ENCODE results near the gene TMEM117.
"Not testable (repeated sequence)": the region's sequence is repeated elsewhere in the genome, so short reads cannot be mapped to it uniquely, and the experiment has no call there.

The TMEM117 gene

GRCh38 chr12:43968736-43969135 is 132.9 kb downstream of the TMEM117 start:
- no peak for DNase-seq

GRCh38 chr12:43969882-43970281 is 134.0 kb downstream of the TMEM117 start:
- no peak for DNase-seq

- DNase-seq = no peak
These were observed 137.5 kb downstream of the TMEM117 start for GRCh38 chr12:43973385-43973784.

- no peak for DNase-seq
These were observed 138.1 kb downstream of the TMEM117 start for GRCh38 chr12:43973993-43974392.

- DNase-seq = no peak
These were observed 140.1 kb downstream of the TMEM117 start for GRCh38 chr12:43976027-43976426.

GRCh38 chr12:43978556-43978955 is 142.7 kb downstream of the TMEM117 start:
- no peak for DNase-seq

GRCh38 chr12:43979450-43979849 is 143.6 kb downstream of the TMEM117 start:
- no peak for DNase-seq

- DNase-seq = no peak
These were observed 144.8 kb downstream of the TMEM117 start for GRCh38 chr12:43980627-43981191.

- DNase-seq = no peak
These were observed 145.8 kb downstream of the TMEM117 start for GRCh38 chr12:43981726-43982125.

- no peak for DNase-seq
These were observed 146.7 kb downstream of the TMEM117 start for GRCh38 chr12:43982544-43982943.

- no peak for DNase-seq
These were observed 153.1 kb downstream of the TMEM117 start for GRCh38 chr12:43988838-43989560.

GRCh38 chr12:43992856-43993255 is 157.0 kb downstream of the TMEM117 start:
- no peak for DNase-seq

GRCh38 chr12:44000309-44000952 is 164.6 kb downstream of the TMEM117 start:
- peak; percentile 84 for DNase-seq

GRCh38 chr12:44002607-44003006 is 166.7 kb downstream of the TMEM117 start:
- no peak for DNase-seq

GRCh38 chr12:44003721-44004120 is 167.8 kb downstream of the TMEM117 start:
- no peak for DNase-seq

GRCh38 chr12:44015333-44015941 is 179.6 kb downstream of the TMEM117 start:
- DNase-seq = peak; percentile 76

- no peak for DNase-seq
These were observed 181.3 kb downstream of the TMEM117 start for GRCh38 chr12:44017216-44017615.

- DNase-seq = no peak
These were observed 183.2 kb downstream of the TMEM117 start for GRCh38 chr12:44019118-44019517.

GRCh38 chr12:44020555-44020954 is 184.7 kb downstream of the TMEM117 start:
- no peak for DNase-seq

GRCh38 chr12:44021471-44021971 is 185.6 kb downstream of the TMEM117 start:
- DNase-seq = no peak

- DNase-seq = no peak
These were observed 189.6 kb downstream of the TMEM117 start for GRCh38 chr12:44025499-44025898.

GRCh38 chr12:44026046-44026445 is 190.2 kb downstream of the TMEM117 start:
- no peak for DNase-seq

- not testable (repeated sequence) for DNase-seq
These were observed 191.0 kb downstream of the TMEM117 start for GRCh38 chr12:44026926-44027325.

- DNase-seq = no peak
These were observed 193.3 kb downstream of the TMEM117 start for GRCh38 chr12:44029194-44029593.
